Osteoblast (primary cell): Measurements from ENCODE around the gene SMIM22. TPM values are rescaled to one million over a fixed set of nuclear protein-coding genes. Genes with fewer than 3 reads are reported as not detected.
A peak's percentile ranks its signal among the peaks of the same experiment; 100 is the strongest.

ENCODE experiments used
- DNase-seq: peaks from one replicate; pipeline ENCODE4 v3.0.0; 2011; ENCODE audit warnings: low spot score, mixed read lengths; ENCODE audit not compliant: insufficient read length; ENCODE audit errors: missing footprints
- H2AFZ ChIP-seq: 2 replicates; pipeline ENCODE4 v1.6.0; 2011; ENCODE audit warnings: mild to moderate bottlenecking, low read length
- H3K27ac ChIP-seq: 2 replicates; pipeline ENCODE4 v1.5.1; 2011; ENCODE audit warnings: mild to moderate bottlenecking, low read depth, low read length, moderate library complexity
- H3K27me3 ChIP-seq: 2 replicates; pipeline ENCODE4 v1.6.0; 2012; ENCODE audit warnings: mild to moderate bottlenecking, control low read depth, inconsistent platforms, low read length, moderate library complexity; ENCODE audit not compliant: insufficient read depth
- H3K36me3 ChIP-seq: 2 replicates; pipeline ENCODE4 v1.5.1; 2011; ENCODE audit warnings: mild to moderate bottlenecking, low read length, control low read depth, moderate library complexity; ENCODE audit not compliant: insufficient read depth
- H3K4me1 ChIP-seq: 2 replicates; pipeline ENCODE4 v1.5.1; 2011; ENCODE audit warnings: mild to moderate bottlenecking, low read length, control low read depth, moderate library complexity; ENCODE audit not compliant: insufficient read depth
- H3K4me2 ChIP-seq: 2 replicates; pipeline ENCODE4 v1.6.0; 2011; ENCODE audit warnings: mild to moderate bottlenecking, low read length; ENCODE audit not compliant: insufficient read depth
- H3K4me3 ChIP-seq: fragments of 200-600 bp; sonication (generic); 3 replicates; pipeline ENCODE4 v1.5.1; 2012; ENCODE audit warnings: mild to moderate bottlenecking, low read length, inconsistent platforms; ENCODE audit not compliant: insufficient read depth
- H3K79me2 ChIP-seq: 2 replicates; pipeline ENCODE4 v1.6.0; 2012; ENCODE audit warnings: mild to moderate bottlenecking, low read length, control low read depth, inconsistent platforms; ENCODE audit not compliant: insufficient read depth
- H3K9me3 ChIP-seq: 2 replicates; pipeline ENCODE4 v1.5.1; 2011; ENCODE audit warnings: low read depth, low read length, control low read depth
- H4K20me1 ChIP-seq: 2 replicates; pipeline ENCODE4 v1.6.0; 2012; ENCODE audit warnings: mild to moderate bottlenecking, low read length, control low read depth; ENCODE audit not compliant: insufficient read depth
- CTCF ChIP-seq: IDR thresholded peaks from 2 replicates; pipeline ENCODE4 v1.5.1; 2011; ENCODE audit warnings: mild to moderate bottlenecking, low read depth, low read length, moderate library complexity; ENCODE audit errors: extremely low read depth
- total RNA-seq: library from RNA; depleted of rRNA; stranded (reverse); fragments of >200 nt; gene quantifications from 2 replicates; pipeline ENCODE4 v1.2.3, GENCODE V29; 2012

Gene SMIM22
- total RNA-seq, 1 donor, result not detected

- Histone ChIP-seq H3K9me3 (no peaks in the 10 kb centered on the region), H3K4me2 (no peak overlapping the region), H3K27ac (no peak overlapping the region), H3K4me1 (peaks cover 11% of the 10 kb centered on the region), H3K79me2 (no peaks in the 10 kb centered on the region), H3K4me3 (no peak overlapping the region), H3K27me3 (no peaks in the 10 kb centered on the region), H4K20me1 (no peaks in the 10 kb centered on the region), H2AFZ (no peak overlapping the region), H3K36me3 (peaks cover 44% of the 10 kb centered on the region)
- peak; percentile 4 for DNase-seq
- no peak for TF ChIP-seq CTCF
Measured at GRCh38 chr16:4806280-4806679, 11.1 kb downstream of the SMIM22 start.

- no peak for TF ChIP-seq CTCF
- Histone ChIP-seq H3K4me2 (no peak overlapping the region), H3K9me3 (no peaks in the 10 kb centered on the region), H3K4me1 (no peaks in the 10 kb centered on the region), H2AFZ (no peak overlapping the region), H3K27me3 (no peaks in the 10 kb centered on the region), H4K20me1 (no peaks in the 10 kb centered on the region), H3K4me3 (no peak overlapping the region), H3K36me3 (peaks cover 79% of the 10 kb centered on the region), H3K79me2 (no peaks in the 10 kb centered on the region), H3K27ac (no peak overlapping the region)
- DNase-seq, result peak; percentile 25
Measured at GRCh38 chr16:4811242-4811641, 16.1 kb downstream of the SMIM22 start.

GRCh38 chr16:4811773-4812172 lies 16.6 kb downstream of the SMIM22 start:
- Histone ChIP-seq H3K36me3 (peaks cover 77% of the 10 kb centered on the region), H3K27me3 (no peaks in the 10 kb centered on the region)
- TF ChIP-seq CTCF, result no peak

DNA sequence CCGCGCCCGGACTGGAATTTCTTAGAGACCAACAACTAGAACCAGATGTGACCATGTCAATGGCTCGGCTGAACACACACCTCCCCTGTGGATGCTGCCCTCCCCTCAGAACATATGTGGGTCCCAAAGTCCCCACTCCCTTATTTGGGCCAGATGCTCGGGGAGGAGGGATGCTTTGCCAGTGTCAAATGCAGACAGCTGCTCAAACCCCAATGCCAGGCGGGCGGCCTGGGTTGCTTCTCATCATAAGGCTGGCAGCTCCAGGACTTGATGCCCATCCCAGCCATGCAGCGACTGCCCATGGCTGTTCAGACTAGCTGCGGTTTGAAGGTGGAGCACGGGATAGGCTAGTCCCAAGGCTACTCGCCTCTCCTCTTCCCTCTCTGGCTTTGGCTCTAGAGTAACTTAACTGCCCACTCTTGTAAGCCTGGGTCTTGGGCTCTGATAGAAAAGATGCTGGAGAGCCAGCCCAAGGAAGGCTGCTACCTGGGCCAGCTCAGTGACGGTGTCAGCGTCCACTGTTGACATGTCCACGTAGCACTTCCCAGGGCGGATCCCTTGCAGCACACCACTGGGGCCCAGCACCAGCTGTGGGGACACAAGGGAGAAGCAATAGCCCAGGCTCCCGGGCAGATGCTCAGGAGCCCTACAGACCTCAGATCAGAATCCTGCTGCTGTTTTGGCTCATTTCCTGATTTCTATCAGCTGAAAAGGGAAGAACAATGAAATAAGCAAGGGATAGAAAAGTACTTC lies 18.3 kb downstream of the SMIM22 start:
- no peaks in the 10 kb centered on the region for H3K79me2 ChIP-seq
- H3K27me3 ChIP-seq, result no peaks in the 10 kb centered on the region
- no peak overlapping the region for H3K4me2 ChIP-seq
- no peak overlapping the region for H3K4me3 ChIP-seq
- no peak overlapping the region for H3K27ac ChIP-seq
- no peak for TF ChIP-seq CTCF
- H2AFZ ChIP-seq, result no peak overlapping the region
- no peaks in the 10 kb centered on the region for H3K4me1 ChIP-seq
- no peaks in the 10 kb centered on the region for H3K9me3 ChIP-seq
- H3K36me3 ChIP-seq, result peaks cover 71% of the 10 kb centered on the region
- H4K20me1 ChIP-seq, result no peaks in the 10 kb centered on the region
- DNase-seq, result no peak

More at GRCh38 chr16:4811773-4812172, 16.6 kb downstream of the SMIM22 start:
- Histone ChIP-seq H3K4me1 (no peaks in the 10 kb centered on the region), H3K27ac (no peak overlapping the region), H3K4me2 (no peak overlapping the region), H3K9me3 (no peaks in the 10 kb centered on the region), H3K79me2 (no peaks in the 10 kb centered on the region), H4K20me1 (no peaks in the 10 kb centered on the region), H2AFZ (no peak overlapping the region), H3K4me3 (no peak overlapping the region)
- DNase-seq, result no peak
